Activated CD4-positive, alpha-beta memory T cell treated with anti-CD3 and anti-CD28 coated beads for 36 hours (primary cell): Measurements from ENCODE around the gene PCNT. TPM values are rescaled to one million over a fixed set of nuclear protein-coding genes. Genes with fewer than 3 reads are reported as not detected.

Experiments
- CTCF ChIA-PET: fragments of 350-600 bp; sonication (Branson Sonifier 250); formaldehyde crosslinking; loops from one replicate; lab custom pipeline; 2021; ENCODE audit warnings: antibody characterized with exemption, inconsistent platforms; lab: Charles Lee
- POLR2A ChIA-PET: fragments of 350-600 bp; sonication (Branson Sonifier 250); formaldehyde crosslinking; loops from one replicate; lab custom pipeline; 2021; ENCODE audit warnings: antibody characterized with exemption; lab: Charles Lee
- DNase-seq: peaks from one replicate; pipeline ENCODE4 v3.0.0-alpha.2; 2020
- H3K27ac Mint-ChIP-seq: one replicate; pipeline ENCODE4 v1.8.0; 2021; ENCODE audit warnings: mixed read lengths
- H3K27me3 Mint-ChIP-seq: one replicate; pipeline ENCODE4 v1.8.0; 2021; ENCODE audit warnings: mixed read lengths
- H3K36me3 Mint-ChIP-seq: one replicate; pipeline ENCODE4 v1.8.0; 2021; ENCODE audit warnings: mixed read lengths
- H3K4me1 Mint-ChIP-seq: one replicate; pipeline ENCODE4 v1.8.0; 2021; ENCODE audit warnings: low read depth, mixed read lengths
- H3K4me3 Mint-ChIP-seq: one replicate; pipeline ENCODE4 v1.8.0; 2021; ENCODE audit warnings: mild to moderate bottlenecking, mixed read lengths
- H3K9me3 Mint-ChIP-seq: one replicate; pipeline ENCODE4 v1.8.0; 2021; ENCODE audit warnings: mixed read lengths
- intact Hi-C: fragments of 100-400 bp; cut with micrococcal nuclease; formaldehyde crosslinking; loops from one replicate; pipeline ENCODE4 v1.15.1; 2023
- total RNA-seq, 2 experiments: library from RNA; stranded (reverse); gene quantifications; one replicate each; pipeline ENCODE4 v1.2.3, GENCODE V29; 2021

The PCNT gene
- total RNA-seq, 2 experiments from 2014 or later = 48.5 to 50.6 TPM

GRCh38 chr21:46482225-46482845, 158.4 kb downstream of the PCNT start:
- no peaks in the 10 kb centered on the region for H3K9me3 Mint-ChIP-seq
- intact Hi-C loops = no loop called here
- H3K4me3 Mint-ChIP-seq = no peak overlapping the region
- no peak overlapping the region for H3K27ac Mint-ChIP-seq
- DNase-seq = no peak
- peaks cover 11% of the 10 kb centered on the region for H3K36me3 Mint-ChIP-seq
- no peaks in the 10 kb centered on the region for H3K27me3 Mint-ChIP-seq
- ChIA-PET CTCF (no interaction called here), POLR2A (interaction anchor here (1.5 kb wide), 1 partner anchor 7 kb away, joined by 4 read pairs; no protein-coding TSS in a partner anchor)
- peaks cover 16% of the 10 kb centered on the region for H3K4me1 Mint-ChIP-seq

GRCh38 chr21:46482846-46483231, 158.9 kb downstream of the PCNT start:
- Mint-ChIP-seq H3K9me3 (no peaks in the 10 kb centered on the region), H3K4me3 (no peak overlapping the region), H3K27ac (peak overlapping the region; percentile 26), H3K27me3 (no peaks in the 10 kb centered on the region), H3K36me3 (peaks cover 9% of the 10 kb centered on the region), H3K4me1 (peaks cover 16% of the 10 kb centered on the region)
- ChIA-PET POLR2A (interaction anchor here (1.5 kb wide), 1 partner anchor 8 kb away, joined by 4 read pairs; no protein-coding TSS in a partner anchor), CTCF (no interaction called here)
- intact Hi-C loops = no loop called here
- no peak for DNase-seq

GRCh38 chr21:46483300-46484295, 159.6 kb downstream of the PCNT start:
- Mint-ChIP-seq H3K27ac (peak overlapping the region; percentile 44), H3K4me1 (peaks cover 16% of the 10 kb centered on the region), H3K9me3 (no peaks in the 10 kb centered on the region), H3K36me3 (peaks cover 7% of the 10 kb centered on the region), H3K4me3 (no peak overlapping the region), H3K27me3 (no peaks in the 10 kb centered on the region)
- POLR2A ChIA-PET = interaction anchor here (1.5 kb wide), 1 partner anchor 8 kb away, joined by 4 read pairs; no protein-coding TSS in a partner anchor
- intact Hi-C loops = no loop called here
- DNase-seq = peak; percentile 11
- CTCF ChIA-PET = interaction anchor here (0.6 kb wide), 1 partner anchor 78 kb away, joined by 4 read pairs; no protein-coding TSS in a partner anchor

- Mint-ChIP-seq H3K9me3 (no peaks in the 10 kb centered on the region), H3K4me1 (peaks cover 16% of the 10 kb centered on the region), H3K27me3 (no peaks in the 10 kb centered on the region), H3K27ac (no peak overlapping the region), H3K4me3 (no peak overlapping the region), H3K36me3 (peaks cover 9% of the 10 kb centered on the region)
- CTCF ChIA-PET = no interaction called here
- no peak for DNase-seq
- intact Hi-C loops = no loop called here
- POLR2A ChIA-PET = interaction anchor here (0.6 kb wide), 1 partner anchor 16 kb away, joined by 4 read pairs; no protein-coding TSS in a partner anchor
Measured at GRCh38 chr21:46486481-46487126, 162.6 kb downstream of the PCNT start.

- no peaks in the 10 kb centered on the region for H3K9me3 Mint-ChIP-seq
- no peak for DNase-seq
- intact Hi-C loops = no loop called here
- no peak overlapping the region for H3K27ac Mint-ChIP-seq
- ChIA-PET CTCF (no interaction called here), POLR2A (no interaction called here)
- no peak overlapping the region for H3K4me3 Mint-ChIP-seq
- no peaks in the 10 kb centered on the region for H3K4me1 Mint-ChIP-seq
- H3K27me3 Mint-ChIP-seq = no peaks in the 10 kb centered on the region
- H3K36me3 Mint-ChIP-seq = peaks cover 32% of the 10 kb centered on the region
Measured at GRCh38 chr21:46489162-46489663, 165.3 kb downstream of the PCNT start.

GRCh38 chr21:46489800-46490199, 165.8 kb downstream of the PCNT start:
- Mint-ChIP-seq H3K27ac (no peak overlapping the region), H3K27me3 (no peaks in the 10 kb centered on the region), H3K4me3 (no peak overlapping the region), H3K4me1 (no peaks in the 10 kb centered on the region), H3K36me3 (peaks cover 37% of the 10 kb centered on the region), H3K9me3 (no peaks in the 10 kb centered on the region)
- no peak for DNase-seq
- POLR2A ChIA-PET = no interaction called here
- intact Hi-C loops = no loop called here
- CTCF ChIA-PET = no interaction called here

- POLR2A ChIA-PET = no interaction called here
- H3K4me1 Mint-ChIP-seq = no peaks in the 10 kb centered on the region
- no peak overlapping the region for H3K27ac Mint-ChIP-seq
- no peaks in the 10 kb centered on the region for H3K27me3 Mint-ChIP-seq
- no peak overlapping the region for H3K4me3 Mint-ChIP-seq
- H3K36me3 Mint-ChIP-seq = peaks cover 34% of the 10 kb centered on the region
- DNase-seq = no peak
- intact Hi-C loops = no loop called here
- CTCF ChIA-PET = no interaction called here
- H3K9me3 Mint-ChIP-seq = no peaks in the 10 kb centered on the region
Measured at GRCh38 chr21:46491553-46491952, 167.6 kb downstream of the PCNT start.

- peaks cover 32% of the 10 kb centered on the region for H3K36me3 Mint-ChIP-seq
- no peaks in the 10 kb centered on the region for H3K4me1 Mint-ChIP-seq
- H3K27ac Mint-ChIP-seq = no peak overlapping the region
- intact Hi-C loops = no loop called here
- ChIA-PET CTCF (no interaction called here), POLR2A (no interaction called here)
- no peaks in the 10 kb centered on the region for H3K27me3 Mint-ChIP-seq
- no peaks in the 10 kb centered on the region for H3K9me3 Mint-ChIP-seq
- DNase-seq = no peak
- no peak overlapping the region for H3K4me3 Mint-ChIP-seq
Measured at GRCh38 chr21:46492851-46493250, 168.9 kb downstream of the PCNT start.

- Mint-ChIP-seq H3K27me3 (no peaks in the 10 kb centered on the region), H3K27ac (no peak overlapping the region), H3K4me3 (no peak overlapping the region), H3K36me3 (peaks cover 37% of the 10 kb centered on the region), H3K9me3 (no peaks in the 10 kb centered on the region), H3K4me1 (no peaks in the 10 kb centered on the region)
- DNase-seq = no peak
- CTCF ChIA-PET = no interaction called here
- intact Hi-C loops = no loop called here
- POLR2A ChIA-PET = no interaction called here
Measured at GRCh38 chr21:46493828-46494227, 169.9 kb downstream of the PCNT start.

Other genes with a start within 250 kb of the PCNT start
- gene COL6A2, start 226.0 kb upstream of the PCNT start, total RNA-seq = 1 to 10 TPM; 4.3 to 4.8 TPM
- gene FTCD, start 168.6 kb upstream of the PCNT start, total RNA-seq = under 1 TPM in 1 of 2 experiments, not detected in 1; 0.22 TPM
- 1 to 10 TPM; 5.7 to 6.7 TPM for gene SPATC1L, start 139.7 kb upstream of the PCNT start, total RNA-seq
- gene LSS, start 95.4 kb upstream of the PCNT start, total RNA-seq = 10 to 100 TPM; 22.7 to 22.8 TPM
- gene MCM3AP, start 38.5 kb upstream of the PCNT start, total RNA-seq = 100 to 1,000 TPM; 117 to 126 TPM
- gene YBEY, start 37.8 kb upstream of the PCNT start, total RNA-seq = 10 to 100 TPM; 14.4 to 14.8 TPM
- 10 to 100 TPM; 25.8 to 28.1 TPM for gene C21orf58, start 286 bp upstream of the PCNT start, total RNA-seq
- gene DIP2A, start 134.7 kb downstream of the PCNT start, total RNA-seq = 10 to 100 TPM; 32.0 to 35.3 TPM